Upper lobe of right lung (tissue), 1 donor: ENCODE results near the gene CYFIP2. TPM values are rescaled to one million over a fixed set of nuclear protein-coding genes. Genes with fewer than 3 reads are reported as not detected.

Experiments used
- ATAC-seq: fragments of 200-7000 bp; cut with Tn5 transposase; one replicate; pipeline ENCODE4 v1.9.1; 2020; ENCODE audit warnings: mild to moderate bottlenecking, moderate library complexity
- DNase-seq: peaks from one replicate; pipeline ENCODE4 v3.0.0-alpha.2; 2020
- H3K27ac ChIP-seq: fragments of 200-600 bp; one replicate; pipeline ENCODE4 v1.8.0; 2022
- H3K27me3 ChIP-seq: fragments of 200-600 bp; one replicate; pipeline ENCODE4 v1.8.0; 2022; ENCODE audit warnings: mild to moderate bottlenecking
- H3K36me3 ChIP-seq: fragments of 200-600 bp; one replicate; pipeline ENCODE4 v1.8.0; 2022
- H3K4me1 ChIP-seq: fragments of 200-600 bp; one replicate; pipeline ENCODE4 v1.8.0; 2022
- H3K4me3 ChIP-seq: fragments of 200-600 bp; one replicate; pipeline ENCODE4 v1.8.0; 2022; ENCODE audit warnings: mild to moderate bottlenecking
- H3K9me3 ChIP-seq: fragments of 200-600 bp; one replicate; pipeline ENCODE4 v1.8.0; 2022
- CTCF ChIP-seq: fragments of 200-600 bp; IDR thresholded peaks from one replicate; pipeline ENCODE4 v1.8.0; 2022; ENCODE audit warnings: antibody characterized with exemption
- intact Hi-C: fragments of 100-400 bp; cut with DNase I; formaldehyde crosslinking; loops from one replicate; pipeline ENCODE4 v1.11.0; 2022
- total RNA-seq: library from RNA; stranded (reverse); fragmentation: NEBNext Ultra II Directional; extraction: Animal tissue kit (Norgen Biotek cat#: 25700); gene quantifications from one replicate; pipeline ENCODE4 v1.2.1, GENCODE V29; 2021
- donor health status: DM: no; HTN: yes; CAD: no; lungs with severe emphysema.

Gene CYFIP2
- total RNA-seq, 1 donor from 2014 or later = 37.1 TPM

- TF ChIP-seq CTCF = no peak
- intact Hi-C loops = no loop called here
- peaks cover 4% of the 10 kb centered on the region for H3K4me1 ChIP-seq
- no peaks in the 10 kb centered on the region for H3K9me3 ChIP-seq
- H3K27ac ChIP-seq = no peak overlapping the region
- no peak overlapping the region for H3K4me3 ChIP-seq
- H3K36me3 ChIP-seq = no peaks in the 10 kb centered on the region
- DNase-seq = no peak
- H3K27me3 ChIP-seq = no peaks in the 10 kb centered on the region
- ATAC-seq = no peak
These were observed 24.4 kb downstream of the CYFIP2 start for GRCh38 chr5:157290156-157290980.

- Histone ChIP-seq H3K36me3 (no peaks in the 10 kb centered on the region), H3K4me1 (peaks cover 4% of the 10 kb centered on the region), H3K27ac (no peak overlapping the region), H3K4me3 (no peak overlapping the region), H3K27me3 (no peaks in the 10 kb centered on the region), H3K9me3 (no peaks in the 10 kb centered on the region)
- DNase-seq (no peak), ATAC-seq (peak; percentile 63)
- intact Hi-C loops = no loop called here
- TF ChIP-seq CTCF = no peak
These were observed 25.2 kb downstream of the CYFIP2 start for GRCh38 chr5:157290981-157291711.

GRCh38 chr5:157292599-157292998 lies 26.7 kb downstream of the CYFIP2 start:
- Histone ChIP-seq H3K4me1 (peaks cover 4% of the 10 kb centered on the region), H3K36me3 (no peaks in the 10 kb centered on the region), H3K27ac (no peak overlapping the region), H3K9me3 (no peaks in the 10 kb centered on the region), H3K4me3 (no peak overlapping the region), H3K27me3 (no peaks in the 10 kb centered on the region)
- intact Hi-C loops = no loop called here
- ATAC-seq = no peak
- TF ChIP-seq CTCF = no peak
- DNase-seq = no peak

GRCh38 chr5:157294407-157295091 lies 28.6 kb downstream of the CYFIP2 start:
- H3K27me3 ChIP-seq = no peaks in the 10 kb centered on the region
- DNase-seq (no peak), ATAC-seq (no peak)
- H3K36me3 ChIP-seq = no peaks in the 10 kb centered on the region
- no peaks in the 10 kb centered on the region for H3K9me3 ChIP-seq
- H3K27ac ChIP-seq = no peak overlapping the region
- intact Hi-C loops = no loop called here
- TF ChIP-seq CTCF = no peak
- H3K4me3 ChIP-seq = no peak overlapping the region
- peaks cover 4% of the 10 kb centered on the region for H3K4me1 ChIP-seq

- DNase-seq = no peak
- no peak for TF ChIP-seq CTCF
- ATAC-seq = no peak
- Histone ChIP-seq H3K9me3 (no peaks in the 10 kb centered on the region), H3K4me1 (peaks cover 4% of the 10 kb centered on the region), H3K27ac (no peak overlapping the region), H3K36me3 (no peaks in the 10 kb centered on the region), H3K27me3 (no peaks in the 10 kb centered on the region), H3K4me3 (no peak overlapping the region)
- intact Hi-C loops = no loop called here
These were observed 29.3 kb downstream of the CYFIP2 start for GRCh38 chr5:157295247-157295646.
